HCT116 (cell line): ENCODE measurements around the gene TRIM38. TPM values are rescaled to one million over a fixed set of nuclear protein-coding genes. Genes with fewer than 3 reads are reported as not detected.

Experiments
- ATAC-seq: fragments of 200-7000 bp; cut with Tn5 transposase; 2 replicates; pipeline ENCODE4 v1.9.1; 2020; ENCODE audit warnings: mild to moderate bottlenecking, moderate library complexity
- BruUV-seq: library from RNA; stranded (reverse); fragments of 400-500 nt; replicated peaks from 2 replicates; lab custom pipeline; 2021; lab: Mats Ljungman, UMichigan
- CTCF ChIA-PET: fragments of 300-600 bp; sonication (Branson Sonifier 250); formaldehyde crosslinking; loops from one replicate; lab custom pipeline; 2021; ENCODE audit warnings: antibody characterized with exemption; lab: Charles Lee
- POLR2A ChIA-PET: fragments of 300-600, 350-600 bp; sonication (Branson Sonifier 250); formaldehyde crosslinking; loops from one replicate; lab custom pipeline; 2021; ENCODE audit warnings: antibody characterized with exemption; lab: Charles Lee
- RAD21 ChIA-PET, 2 experiments: fragments of 300-600 bp; sonication (Branson Sonifier 250); formaldehyde crosslinking; loops; one replicate each; lab custom pipeline; 2023; ENCODE audit warnings: low total read pairs in 2 of 2; ENCODE audit not compliant: uncharacterized antibody in 2 of 2, unreplicated experiment in 2 of 2, low non-redundant PET in 1 of 2; lab: Charles Lee
- DNase-seq: peaks from one replicate; pipeline ENCODE4 v3.0.0-alpha.2; 2010; ENCODE audit warnings: low read depth, low spot score
- H2AFZ ChIP-seq: fragments of 200-600 bp; shearing (Covaris generic), sonication (generic); 2 replicates; pipeline ENCODE4 v1.6.1; 2017; ENCODE audit warnings: low read depth, mixed run types, mixed read lengths, antibody characterized with exemption, low read length; ENCODE audit not compliant: poor library complexity, severe bottlenecking
- H3K27ac ChIP-seq: 2 replicates; pipeline ENCODE4 v1.5.1; 2012; ENCODE audit warnings: low read depth, low read length
- H3K27me3 ChIP-seq: fragments of 200-600 bp; sonication (generic); 2 replicates; pipeline ENCODE4 v1.6.1; 2016; ENCODE audit warnings: mixed run types, low read length, mixed read lengths; ENCODE audit not compliant: insufficient read depth
- H3K36me3 ChIP-seq, 2 experiments: fragments of 200-500 bp in 1 of 2; fragments of 200-600 bp in 1 of 2; sonication (Bioruptor generic) in 1 of 2; sonication (generic) in 1 of 2; 2 replicates each; pipeline versions ENCODE4 v1.5.1 to v1.6.1; 2014 to 2016; ENCODE audit warnings: low read length in 2 of 2, inconsistent platforms in 1 of 2, mixed read lengths in 1 of 2, mixed run types in 1 of 2; ENCODE audit not compliant: insufficient read depth in 2 of 2, control insufficient read depth in 1 of 2
- H3K4me1 ChIP-seq, 2 experiments: fragments of 200-600 bp in 1 of 2; sonication (generic) in 1 of 2; 2 replicates each; pipeline versions ENCODE4 v1.5.1 to v1.6.1; 2012 to 2017; ENCODE audit warnings: low read length in 2 of 2, inconsistent platforms in 1 of 2, mild to moderate bottlenecking in 1 of 2, mixed read lengths in 1 of 2, mixed run types in 1 of 2, moderate library complexity in 1 of 2; ENCODE audit not compliant: insufficient read depth in 2 of 2, control insufficient read depth in 1 of 2
- H3K4me2 ChIP-seq: fragments of 200-600 bp; sonication (generic); 2 replicates; pipeline ENCODE4 v1.6.1; 2017; ENCODE audit warnings: mixed run types, low read length, mixed read lengths
- H3K4me3 ChIP-seq, 2 experiments: fragments of 200-600 bp in 1 of 2; sonication (generic) in 1 of 2; replicated peaks in 1 of 2; 2 replicates each; pipeline ENCODE4 v1.5.1; 2011 to 2016; ENCODE audit warnings: low read length in 2 of 2, control low read depth in 1 of 2, low read depth in 1 of 2, mild to moderate bottlenecking in 1 of 2, mixed read lengths in 1 of 2, mixed run types in 1 of 2
- H3K79me2 ChIP-seq: fragments of 200-600 bp; sonication (generic); 2 replicates; pipeline ENCODE4 v1.6.1; 2017; ENCODE audit warnings: mild to moderate bottlenecking, mixed run types, low read length, moderate library complexity, mixed read lengths; ENCODE audit not compliant: insufficient read depth
- H3K9ac ChIP-seq: fragments of 200-600 bp; sonication (generic); 2 replicates; pipeline ENCODE4 v1.6.1; 2016; ENCODE audit warnings: low read length, mixed read lengths
- H3K9me2 ChIP-seq: fragments of 200-600 bp; sonication (generic), shearing (Covaris generic); 2 replicates; pipeline ENCODE4 v1.6.1; 2017; ENCODE audit warnings: mixed run types, mild to moderate bottlenecking, moderate library complexity; ENCODE audit not compliant: insufficient read depth
- H3K9me3 ChIP-seq, 2 experiments: fragments of 200-500 bp in 1 of 2; fragments of 200-600 bp in 1 of 2; sonication (Bioruptor generic) in 1 of 2; sonication (generic) in 1 of 2; 2 replicates each; pipeline ENCODE4 v1.6.1; 2014 to 2017; ENCODE audit warnings: low read length in 2 of 2, mixed read lengths in 2 of 2, inconsistent platforms in 1 of 2, low read depth in 1 of 2, mild to moderate bottlenecking in 1 of 2, mixed run types in 1 of 2, moderate library complexity in 1 of 2; ENCODE audit not compliant: control insufficient read depth in 1 of 2, insufficient read depth in 1 of 2
- H4K20me1 ChIP-seq: fragments of 200-600 bp; sonication (generic), shearing (Covaris generic); 2 replicates; pipeline ENCODE4 v1.6.1; 2017; ENCODE audit warnings: mixed run types, mild to moderate bottlenecking, moderate library complexity; ENCODE audit not compliant: insufficient read depth
- ATF3 ChIP-seq: IDR thresholded peaks from 2 replicates; pipeline ENCODE4 v1.6.1; 2012
- CBX3 ChIP-seq: IDR thresholded peaks from 2 replicates; pipeline ENCODE4 v1.6.1; 2012; ENCODE audit warnings: low read depth
- CEBPB ChIP-seq: IDR thresholded peaks from 2 replicates; pipeline ENCODE4 v1.6.1; 2012; ENCODE audit warnings: low read depth
- CTCF ChIP-seq, 3 experiments: fragments of 200-600 bp in 1 of 3; sonication (generic) in 1 of 3; IDR thresholded peaks in 2 of 3; conservative IDR thresholded peaks in 1 of 3; 2 replicates each; pipeline ENCODE4 v1.5.1; 2012 to 2017; ENCODE audit warnings: low read depth in 2 of 3, low read length in 2 of 3, antibody characterized with exemption in 1 of 3, borderline replicate concordance in 1 of 3, control low read depth in 1 of 3, mild to moderate bottlenecking in 1 of 3, mixed read lengths in 1 of 3, mixed run types in 1 of 3, moderate library complexity in 1 of 3; ENCODE audit not compliant: insufficient read depth in 1 of 3
- EZH2phosphoT487 ChIP-seq: fragments of 200-600 bp; IDR thresholded peaks from 2 replicates; pipeline ENCODE4 v1.6.1; 2018; ENCODE audit warnings: antibody characterized with exemption, borderline replicate concordance
- RAD21 ChIP-seq: IDR thresholded peaks from 2 replicates; pipeline ENCODE4 v1.6.1; 2012; ENCODE audit warnings: low read depth, mild to moderate bottlenecking
- SP1 ChIP-seq: IDR thresholded peaks from 2 replicates; pipeline ENCODE4 v1.6.1; 2012; ENCODE audit warnings: low read depth
- SRF ChIP-seq: IDR thresholded peaks from 2 replicates; pipeline ENCODE4 v1.6.1; 2012; ENCODE audit warnings: low read depth
- intact Hi-C: fragments of 100-400 bp; cut with micrococcal nuclease; formaldehyde crosslinking; loops from 2 replicates; pipeline ENCODE4 v1.10.0; 2022
- total RNA-seq: library from RNA; stranded (reverse); gene quantifications from one replicate; pipeline ENCODE4 v1.2.1, GENCODE V29; 2021; ENCODE audit not compliant: unreplicated experiment

Gene TRIM38
- total RNA-seq, 1 experiment from 2014 or later: 9.6 TPM

- H3K36me3 ChIP-seq: 0 out of 4 replicates have a peak, but pooled peaks cover 3 to 6% of the 10 kb centered on the region in 2 experiments
- TF ChIP-seq ATF3 (no peak), SRF (no peak), SP1 (no peak)
- TF ChIP-seq, all 23 proteins: peak for 0
- RAD21 ChIA-PET: no interaction called here
- intact Hi-C loops: no loop called here
- Histone ChIP-seq H3K4me3 (no peak overlapping the region), H3K27me3 (no peaks in the 10 kb centered on the region), H3K4me1 (no peaks in the 10 kb centered on the region), H3K9ac (no peak overlapping the region), H3K9me2 (no peaks in the 10 kb centered on the region), H4K20me1 (no peaks in the 10 kb centered on the region), H3K27ac (no peak overlapping the region), H3K9me3 (no peaks in the 10 kb centered on the region), H3K4me2 (no peak overlapping the region), H2AFZ (no peak overlapping the region), H3K79me2 (peaks cover 5% of the 10 kb centered on the region; the same call in 1 of the 2 replicates)
- BruUV-seq: no TSS peak
- POLR2A ChIA-PET: interaction anchor here (1.1 kb wide), 1 partner anchor 19 kb away, joined by 3 read pairs; a partner anchor contains a TSS
- CTCF ChIA-PET: interaction anchor here (2.1 kb wide), 1 partner anchor 8 kb away, joined by 13 read pairs; no protein-coding TSS in a partner anchor
- DNase-seq: no peak
- ATAC-seq: no peak
These were observed 38.0 kb downstream of the TRIM38 start for GRCh38 chr6:26000366-26001144.

GRCh38 chr6:26003102-26003694, 40.6 kb downstream of the TRIM38 start:
- H3K4me3 ChIP-seq: no peak overlapping the region
- intact Hi-C loops: loop anchor here (1.0 kb wide), 1 partner anchor 215 kb away; no protein-coding TSS in a partner anchor
- no peak overlapping the region for H2AFZ ChIP-seq
- no peaks in the 10 kb centered on the region for H3K9me2 ChIP-seq
- no peak overlapping the region for H3K27ac ChIP-seq
- no peaks in the 10 kb centered on the region for H3K4me1 ChIP-seq
- ChIA-PET POLR2A (interaction anchor here (2.0 kb wide), 1 partner anchor 10 kb away, joined by 8 read pairs; no protein-coding TSS in a partner anchor), RAD21 (no interaction called here), CTCF (interaction anchor here (1.2 to 1.4 kb wide), 4 partner anchors 11 to 285 kb away, joined by 3 to 6 read pairs (median 3); no protein-coding TSS in a partner anchor)
- no peaks in the 10 kb centered on the region for H3K27me3 ChIP-seq
- H3K36me3 ChIP-seq: 0 out of 4 replicates have a peak, but pooled peaks cover under 1% of the 10 kb centered on the region in 2 experiments
- no peaks in the 10 kb centered on the region for H4K20me1 ChIP-seq
- peak; percentile 88 for ATAC-seq
- BruUV-seq: no TSS peak
- TF ChIP-seq CBX3 (no peak), CTCF (IDR thresholded peaks at IDR 0.05 in 2 of 3, conservative IDR thresholded peaks at IDR 0.05 in 1 of 3; ENCODE audit: borderline replicate concordance in 1 of 3, insufficient read depth in 1 of 3, low read depth in 2 of 3, low read length in 2 of 3) (peak; percentile 51 to 72 (median 64); a peak in 5 of 6 replicates), RAD21 (peak; percentile 67), EZH2phosphoT487 (no peak), CEBPB (peak; percentile 43; the same call in 1 of the 2 replicates)
- H3K9ac ChIP-seq: no peak overlapping the region
- no peak overlapping the region for H3K4me2 ChIP-seq
- H3K9me3 ChIP-seq: no peaks in the 10 kb centered on the region
- no peak for DNase-seq
- no peaks in the 10 kb centered on the region for H3K79me2 ChIP-seq
